SKM-1 (cell line): ENCODE results near the gene UBASH3A.

Source experiments
- DNase-seq: peaks from one replicate; lab custom pipeline; 2025; ENCODE audit not compliant: unreplicated experiment; lab: John Stamatoyannopoulos, UW

Gene UBASH3A

GRCh38 chr21:42486072-42486471 is 82.4 kb downstream of the UBASH3A start:
- no peak for DNase-seq

- DNase-seq = no peak
Measured at GRCh38 chr21:42486531-42486930, 82.8 kb downstream of the UBASH3A start.

GRCh38 chr21:42489006-42489563 is 85.4 kb downstream of the UBASH3A start:
- DNase-seq = no peak

GRCh38 chr21:42489991-42490390 is 86.3 kb downstream of the UBASH3A start:
- DNase-seq = no peak

GRCh38 chr21:42490720-42491119 is 87.0 kb downstream of the UBASH3A start:
- DNase-seq = no peak

GRCh38 chr21:42491328-42491727 is 87.6 kb downstream of the UBASH3A start:
- DNase-seq = no peak

GRCh38 chr21:42492201-42492600 is 88.5 kb downstream of the UBASH3A start:
- no peak for DNase-seq

GRCh38 chr21:42493109-42494060 is 89.7 kb downstream of the UBASH3A start:
- DNase-seq = no peak

GRCh38 chr21:42495027-42495426 is 91.3 kb downstream of the UBASH3A start:
- DNase-seq = no peak

GRCh38 chr21:42495765-42496119 is 92.0 kb downstream of the UBASH3A start:
- DNase-seq = no peak

- DNase-seq = peak; percentile 81
Measured at GRCh38 chr21:42496120-42496838, 92.6 kb downstream of the UBASH3A start, which contains the start of gene RSPH1. TSS of gene RSPH1 (minus strand) at chr21:42496224. CDS start at chr21:42496186, 38 bp downstream.

- DNase-seq = no peak
Measured at GRCh38 chr21:42496839-42497202, 93.1 kb downstream of the UBASH3A start.
